LHCN-M2 (cell line): ENCODE measurements around the gene SSBP3. TPM values are rescaled to one million over a fixed set of nuclear protein-coding genes. Genes with fewer than 3 reads are reported as not detected.
"Not testable (repeated sequence)": the region's sequence is repeated elsewhere in the genome, so short reads cannot be mapped to it uniquely, and the experiment has no call there.

Experiments used
- DNase-seq: peaks from one replicate; pipeline ENCODE4 v3.0.0-alpha.2; 2012; ENCODE audit warnings: low read depth
- total RNA-seq: library from RNA; depleted of rRNA; stranded (reverse); fragments of >200 nt; gene quantifications from 2 replicates; pipeline ENCODE4 v1.2.3, GENCODE V29; 2014

SSBP3 gene
- total RNA-seq, 1 experiment from 2014 or later = 20.8 TPM

- no peak for DNase-seq
Measured at GRCh38 chr1:54392401-54392800, 13.8 kb downstream of the SSBP3 start.

- no peak for DNase-seq
Measured at GRCh38 chr1:54391450-54392209, 14.6 kb downstream of the SSBP3 start.

DNA sequence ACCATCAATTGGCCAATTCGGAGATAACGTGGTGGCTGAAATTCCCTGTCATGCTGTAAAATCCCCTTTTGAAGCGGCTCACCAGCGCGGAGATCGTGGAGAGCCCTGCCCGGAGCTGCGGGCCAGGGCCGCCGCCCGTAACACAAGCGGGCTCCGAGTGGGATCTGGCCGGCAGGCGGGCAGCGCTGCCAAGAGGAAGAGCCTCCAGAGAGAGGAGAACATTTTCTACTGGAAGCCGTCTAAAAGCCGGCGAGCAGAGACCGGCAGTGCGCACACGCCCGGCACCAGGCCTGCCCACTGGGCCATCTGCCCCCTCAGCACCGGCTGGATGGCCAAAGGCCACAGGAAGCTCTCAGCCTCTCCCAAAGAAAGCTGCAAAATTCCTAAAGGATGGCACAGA is 15.5 kb downstream of the SSBP3 start:
- DNase-seq = no peak

- not testable (repeated sequence) for DNase-seq
Measured at GRCh38 chr1:54389608-54390007, 16.6 kb downstream of the SSBP3 start.

GRCh38 chr1:54387419-54387818 is 18.8 kb downstream of the SSBP3 start:
- DNase-seq = no peak

DNA sequence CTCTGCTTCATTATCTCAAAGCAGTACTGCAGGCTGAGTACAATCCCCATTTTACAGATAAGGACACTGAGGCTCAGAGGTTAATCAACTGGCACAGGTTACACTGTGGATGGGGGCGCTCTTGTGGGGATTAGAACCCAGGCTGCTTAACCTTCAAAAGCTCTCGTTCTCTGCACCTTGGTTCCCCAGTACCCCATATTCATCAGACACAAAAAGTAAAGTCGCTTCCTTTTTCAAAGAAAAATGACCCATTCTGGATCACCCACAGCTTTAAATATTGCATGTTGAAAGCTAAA is 20.5 kb downstream of the SSBP3 start:
- no peak for DNase-seq

GRCh38 chr1:54384918-54385726 is 21.1 kb downstream of the SSBP3 start:
- DNase-seq = peak; percentile 49

DNA sequence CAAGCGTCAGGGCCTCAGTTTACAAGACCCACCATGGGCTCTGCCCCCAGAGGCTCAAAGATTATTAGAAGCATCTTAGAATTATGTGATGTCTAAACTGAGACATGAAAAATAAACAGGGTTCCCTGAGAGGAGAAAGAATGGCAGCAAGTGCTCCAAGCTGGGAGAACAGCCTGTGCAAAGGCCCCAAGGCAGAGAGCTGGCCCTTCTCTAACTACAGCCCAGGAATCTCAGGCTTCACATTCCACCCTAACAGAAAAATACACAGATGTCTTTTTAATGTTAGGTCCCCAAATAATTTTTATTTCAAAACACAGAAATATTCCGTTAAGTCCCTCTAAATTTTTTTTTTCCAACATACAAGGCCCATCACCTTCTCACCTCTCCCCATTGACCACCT is 21.7 kb downstream of the SSBP3 start:
- no peak for DNase-seq

- no peak for DNase-seq
Measured at GRCh38 chr1:54381524-54381923, 24.7 kb downstream of the SSBP3 start.

GRCh38 chr1:54380290-54380882 is 25.8 kb downstream of the SSBP3 start:
- no peak for DNase-seq

DNA sequence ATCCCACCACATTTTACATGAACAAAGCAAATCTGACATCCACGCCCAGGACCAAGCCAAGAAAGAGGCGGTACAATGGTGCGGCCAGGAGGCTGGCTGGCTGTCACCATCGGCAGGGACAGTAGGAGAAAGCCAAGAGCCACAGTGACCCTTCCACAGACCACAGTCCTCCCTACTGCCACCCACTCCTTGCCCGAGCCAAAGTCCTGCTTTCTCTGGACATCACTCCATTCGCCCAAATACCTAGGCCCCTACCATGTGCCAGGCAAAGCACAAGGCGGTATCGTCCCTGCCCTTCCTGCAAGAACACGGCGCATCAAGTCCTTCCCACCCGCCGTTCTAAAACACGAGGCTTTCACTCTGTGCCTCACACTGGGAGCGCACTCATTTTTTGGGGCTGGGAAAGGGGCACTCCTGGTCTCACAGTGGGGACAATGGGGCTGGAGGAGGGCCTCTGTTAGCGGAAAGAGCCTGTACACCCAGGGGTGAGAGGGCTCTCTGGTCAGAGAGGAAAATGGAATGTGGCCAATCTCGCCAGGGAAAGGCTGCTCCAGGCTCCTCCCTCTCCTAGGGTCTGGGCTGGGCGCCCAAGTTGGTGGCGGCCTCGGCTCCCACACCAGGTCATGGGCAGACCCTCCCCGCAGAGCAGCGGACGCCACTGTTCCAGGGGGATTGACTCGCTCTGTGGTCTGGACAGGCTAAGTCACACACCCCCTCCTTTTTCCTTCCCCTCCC is 26.5 kb downstream of the SSBP3 start:
- no peak for DNase-seq

DNA sequence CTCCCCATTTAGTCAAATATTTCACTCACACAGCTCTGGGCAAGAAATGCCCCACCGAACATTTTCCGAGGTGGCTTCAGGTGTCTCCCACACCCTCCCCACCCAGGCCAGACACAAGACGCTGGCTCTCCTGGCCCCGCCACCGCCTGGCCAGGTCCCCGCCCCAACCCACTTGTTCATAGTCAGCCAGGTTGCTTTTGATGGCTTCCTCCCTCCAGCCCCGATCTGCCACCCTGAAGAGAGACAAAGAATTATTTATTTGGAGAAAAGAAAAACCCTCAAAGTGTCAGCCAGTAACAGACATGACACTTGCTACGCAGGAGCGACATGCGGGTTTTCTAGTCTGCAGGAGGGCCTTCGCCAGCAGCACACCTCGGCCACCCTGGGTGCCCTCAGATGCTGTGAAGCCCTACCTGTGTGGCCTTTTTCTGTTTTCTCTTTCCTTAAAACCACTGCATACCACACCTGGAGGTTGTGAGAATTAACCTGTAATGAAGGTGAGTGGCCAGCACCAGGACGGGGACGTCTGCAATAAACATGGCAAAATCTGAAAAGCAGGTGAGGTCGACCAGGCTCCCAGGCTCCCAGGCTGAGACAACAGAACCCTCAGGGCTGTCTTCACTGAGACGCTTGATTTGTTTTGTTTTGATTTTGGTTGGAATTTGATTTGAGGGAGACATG is 27.2 kb downstream of the SSBP3 start:
- no peak for DNase-seq

DNA sequence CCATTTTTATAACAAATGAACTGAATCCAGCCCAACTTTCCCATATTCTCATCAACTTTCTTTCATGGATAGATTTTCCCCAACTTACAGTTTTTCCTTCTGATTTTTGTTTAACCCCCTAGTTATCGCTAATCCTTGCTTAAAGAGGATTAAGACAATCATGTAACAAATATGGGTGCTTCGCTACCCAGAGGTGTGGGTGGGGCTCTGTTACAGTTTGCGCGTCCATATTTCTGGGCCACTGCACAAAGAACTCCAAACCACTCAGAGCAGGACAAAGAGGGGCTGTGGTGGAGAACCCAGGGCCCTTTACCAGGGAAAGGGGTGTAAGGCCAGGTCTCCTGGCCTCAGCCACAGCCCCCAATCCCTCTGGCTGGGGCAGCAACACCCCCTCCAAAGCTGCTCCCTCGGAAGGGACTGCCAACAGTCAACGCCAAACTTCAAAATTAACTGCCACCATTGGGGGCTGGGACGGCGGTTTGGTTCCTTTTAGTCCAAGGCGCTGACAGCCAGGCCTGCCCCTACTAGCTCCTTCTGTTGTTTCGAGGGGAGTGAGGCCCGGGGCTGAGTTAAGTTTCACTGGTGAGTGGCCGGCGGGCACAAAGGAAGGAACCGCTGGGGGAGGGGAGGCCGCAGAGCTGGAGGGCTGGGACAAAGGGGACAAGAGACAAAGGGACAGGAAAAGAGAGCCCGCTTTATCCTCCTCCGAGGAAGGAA is 27.9 kb downstream of the SSBP3 start:
- no peak for DNase-seq

DNA sequence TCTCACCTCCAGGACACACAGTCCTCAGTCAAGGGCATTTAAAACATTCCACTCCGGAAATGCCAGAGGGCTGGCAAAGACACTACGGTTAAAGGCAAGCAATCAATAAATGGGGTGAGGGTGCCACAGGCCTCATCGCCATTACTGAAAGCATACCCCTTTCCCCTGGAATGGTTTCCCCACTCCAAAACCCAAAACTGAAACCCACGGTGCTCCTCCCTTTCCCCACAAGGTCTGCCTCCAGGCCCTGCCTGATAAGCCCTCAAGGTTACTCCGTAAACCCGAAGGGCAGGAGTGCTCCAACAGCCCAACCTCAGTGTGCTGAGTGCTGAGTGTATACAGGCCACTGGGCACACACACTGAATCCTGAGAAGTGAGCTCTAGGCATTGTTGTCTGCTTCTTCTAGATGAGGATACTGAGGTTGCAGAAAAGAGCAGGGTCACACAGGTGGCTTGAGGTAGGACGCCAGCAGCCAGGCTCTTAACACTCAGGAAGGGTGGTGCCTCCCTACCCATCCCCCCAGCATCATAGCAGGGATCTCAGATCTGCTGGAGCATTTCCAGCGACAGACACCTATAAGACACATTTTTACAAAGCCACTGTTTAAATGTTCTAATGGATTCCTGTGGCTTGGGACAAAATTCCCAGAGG is 29.0 kb downstream of the SSBP3 start:
- DNase-seq = no peak

DNA sequence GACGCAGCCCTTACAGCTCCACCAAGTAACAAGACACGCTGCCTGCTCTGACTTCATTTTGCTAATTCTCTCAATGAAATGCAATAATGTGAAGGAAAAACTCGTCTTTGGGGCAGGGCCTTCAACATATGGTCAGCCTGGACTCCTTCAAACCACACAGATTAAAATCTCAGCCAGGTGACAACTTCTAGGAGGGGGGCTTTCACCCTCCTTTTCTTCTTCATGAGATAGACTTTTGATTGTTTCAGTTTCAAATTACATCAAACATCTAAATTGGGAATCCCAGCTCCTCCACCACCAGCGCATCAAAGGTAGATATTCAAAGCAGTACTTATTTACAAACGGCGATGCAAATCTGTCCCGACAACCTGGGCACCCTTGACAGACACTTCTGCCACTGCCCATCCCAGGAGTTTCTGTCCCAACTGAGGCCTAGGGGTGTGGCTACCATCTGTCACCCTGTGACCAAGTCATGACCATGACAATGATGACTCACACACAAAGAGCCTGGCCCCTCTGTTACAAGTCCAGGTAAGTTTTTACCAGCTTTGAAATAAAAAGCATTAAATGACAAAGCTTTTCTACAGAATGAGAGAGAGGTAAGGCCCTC is 29.7 kb downstream of the SSBP3 start:
- no peak for DNase-seq

DNA sequence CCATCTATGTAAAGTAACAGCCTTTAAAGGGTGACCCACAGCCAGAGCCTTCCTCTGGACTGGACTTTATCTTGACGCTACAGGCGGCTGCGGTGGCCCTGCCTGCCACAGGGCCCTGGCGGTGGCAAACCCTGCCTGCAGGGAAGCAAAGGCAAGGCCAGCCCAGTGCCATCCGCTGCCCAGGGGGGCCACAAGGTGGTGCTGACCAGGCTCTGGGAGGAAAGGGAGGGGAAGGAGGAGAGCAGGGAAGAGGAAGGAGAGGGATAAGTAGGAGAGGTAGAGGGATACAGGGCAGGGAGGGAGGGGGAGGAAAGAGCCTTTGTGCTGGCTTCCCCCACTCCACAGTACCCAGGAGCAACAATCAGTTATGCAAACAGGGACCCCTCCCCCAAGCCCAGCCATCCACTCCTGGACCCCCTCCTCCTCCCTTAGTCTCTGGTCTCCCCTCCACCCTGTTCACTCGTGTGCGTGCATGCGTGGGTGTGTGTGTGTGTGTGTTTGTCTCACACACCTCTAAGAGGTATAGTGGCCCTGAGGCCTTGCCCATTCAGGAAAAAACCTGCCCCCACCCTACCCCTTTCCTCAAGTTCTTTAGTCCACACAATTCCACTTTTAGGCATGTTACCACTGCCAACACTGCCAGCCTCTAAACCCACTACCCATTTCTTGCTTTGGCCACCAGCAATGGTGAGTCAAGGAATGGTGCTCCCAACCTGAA is 30.3 kb downstream of the SSBP3 start:
- DNase-seq = no peak

GRCh38 chr1:54375298-54375697 is 30.9 kb downstream of the SSBP3 start:
- no peak for DNase-seq

DNA sequence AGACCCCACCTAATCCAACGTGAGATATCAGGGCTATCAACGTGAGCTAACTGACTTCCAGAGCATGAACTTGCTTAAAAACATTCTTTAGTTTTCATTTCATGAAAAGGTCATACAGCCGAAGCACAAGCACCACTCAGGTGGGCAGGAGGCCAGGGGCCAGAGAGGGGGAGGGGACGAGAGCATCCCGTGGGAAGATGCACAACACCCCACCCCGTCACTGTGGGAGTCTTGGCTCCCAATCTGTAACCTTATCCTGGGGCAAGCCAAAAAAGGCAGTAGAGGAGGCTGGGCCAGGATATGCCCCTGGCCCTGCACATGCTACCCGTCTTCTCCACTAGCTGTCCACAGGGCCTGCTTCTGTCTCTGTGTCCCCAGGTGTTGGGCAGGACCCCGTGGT is 31.4 kb downstream of the SSBP3 start:
- DNase-seq = no peak

DNA sequence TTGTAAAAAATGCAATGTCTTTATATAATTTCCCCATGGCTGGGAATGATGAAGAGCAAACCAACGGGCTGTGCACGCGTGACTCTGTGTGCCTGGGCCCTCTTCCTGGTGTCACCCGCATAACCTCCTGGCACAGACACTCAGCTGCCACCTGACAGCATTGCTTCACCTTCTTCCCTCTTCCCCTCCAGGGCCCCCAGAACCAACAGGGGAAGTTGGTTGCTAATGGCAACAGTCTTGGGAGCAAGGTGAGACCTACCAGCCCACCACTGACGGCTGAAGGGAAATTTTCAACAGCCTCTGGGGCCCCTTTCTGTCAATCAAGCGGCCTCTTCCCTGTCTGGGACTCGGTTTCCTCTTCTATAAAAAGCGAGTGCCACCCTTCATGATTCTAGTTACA is 33.2 kb downstream of the SSBP3 start:
- no peak for DNase-seq
